Activated naive CD8-positive, alpha-beta T cell treated with anti-CD3 and anti-CD28 coated beads, Interleukin-2, amount 10 ng/mL, durations not matched to agents 7 days and 5 days (primary cell): ENCODE data around the gene OR2T33. TPM values are rescaled to one million over a fixed set of nuclear protein-coding genes. Genes with fewer than 3 reads are reported as not detected.
"Not testable (repeated sequence)": the region's sequence is repeated elsewhere in the genome, so short reads cannot be mapped to it uniquely, and the experiment has no call there.

ENCODE experiments used
- ATAC-seq: fragments of 150-1000 bp; cut with Tn5 transposase; one replicate; pipeline ENCODE4 v1.10.0; 2021; ENCODE audit warnings: low read depth, moderate library complexity
- POLR2A ChIA-PET: fragments of 350-600 bp; sonication (Branson Sonifier 250); formaldehyde crosslinking; loops from one replicate; lab custom pipeline; 2021; ENCODE audit warnings: antibody characterized with exemption; lab: Charles Lee
- DNase-seq: peaks from one replicate; pipeline ENCODE4 v3.0.0; 2021
- H3K27ac Mint-ChIP-seq: one replicate; pipeline ENCODE4 v1.8.0; 2022; ENCODE audit warnings: mild to moderate bottlenecking, mixed read lengths
- H3K27me3 Mint-ChIP-seq: one replicate; pipeline ENCODE4 v1.8.0; 2022; ENCODE audit warnings: mild to moderate bottlenecking, moderate library complexity, mixed read lengths
- H3K36me3 Mint-ChIP-seq: one replicate; pipeline ENCODE4 v1.8.0; 2021; ENCODE audit warnings: mild to moderate bottlenecking, mixed read lengths
- H3K4me1 Mint-ChIP-seq: one replicate; pipeline ENCODE4 v1.8.0; 2021; ENCODE audit warnings: mixed read lengths
- H3K4me3 Mint-ChIP-seq: one replicate; pipeline ENCODE4 v1.8.0; 2022; ENCODE audit warnings: mild to moderate bottlenecking, moderate library complexity, mixed read lengths
- H3K9me3 Mint-ChIP-seq: one replicate; pipeline ENCODE4 v1.8.0; 2021; ENCODE audit warnings: mixed read lengths
- total RNA-seq, 2 experiments: library from RNA; stranded (reverse); gene quantifications; one replicate each; pipeline ENCODE4 v1.2.3, GENCODE V29; 2021

Gene OR2T33
- not detected for total RNA-seq

- POLR2A ChIA-PET = no interaction called here
- H3K27me3 Mint-ChIP-seq = no peaks in the 10 kb centered on the region
- no peak within 1 kb of the TSS for H3K4me3 Mint-ChIP-seq
- no peaks in the 10 kb centered on the region for H3K9me3 Mint-ChIP-seq
- no peak within 1 kb of the TSS for H3K27ac Mint-ChIP-seq
- no peak for ATAC-seq
- no peaks in the 10 kb centered on the region for H3K4me1 Mint-ChIP-seq
- DNase-seq = no peak
- no peaks in the 10 kb centered on the region for H3K36me3 Mint-ChIP-seq
These were observed at the start of gene OR2T33 for GRCh38 chr1:248277876-248278275. TSS of gene OR2T33 (minus strand) at chr1:248277976. CDS start at chr1:248273814, 4,162 bp downstream.

- peaks cover 3% of the 10 kb centered on the region for H3K27me3 Mint-ChIP-seq
- DNase-seq (no peak), ATAC-seq (no peak)
- H3K4me3 Mint-ChIP-seq = no peak within 1 kb of the TSS
- H3K27ac Mint-ChIP-seq = no peak within 1 kb of the TSS
- H3K9me3 Mint-ChIP-seq = no peaks in the 10 kb centered on the region
- no peaks in the 10 kb centered on the region for H3K36me3 Mint-ChIP-seq
- H3K4me1 Mint-ChIP-seq = no peaks in the 10 kb centered on the region
- POLR2A ChIA-PET = no interaction called here
These were observed 46.7 kb upstream of the OR2T33 start, which contains the start of gene OR2M7 for GRCh38 chr1:248324468-248324867. TSS of gene OR2M7 (minus strand) at chr1:248324568. CDS start at chr1:248324568, 0 bp downstream.

- no peak for DNase-seq
- ATAC-seq = no peak
- Mint-ChIP-seq H3K27me3 (no peaks in the 10 kb centered on the region), H3K36me3 (no peaks in the 10 kb centered on the region), H3K4me1 (no peaks in the 10 kb centered on the region), H3K27ac (no peak overlapping the region), H3K9me3 (peaks cover 8% of the 10 kb centered on the region), H3K4me3 (no peak overlapping the region)
- POLR2A ChIA-PET = no interaction called here
These were observed 39.0 kb upstream of the OR2T33 start for GRCh38 chr1:248316796-248317195.

- H3K9me3 Mint-ChIP-seq, H3K4me1 Mint-ChIP-seq, H3K4me3 Mint-ChIP-seq, H3K27me3 Mint-ChIP-seq, H3K27ac Mint-ChIP-seq, H3K36me3 Mint-ChIP-seq, ATAC-seq, POLR2A ChIA-PET, DNase-seq: not testable (repeated sequence)
These were observed 29.0 kb upstream of the OR2T33 start for GRCh38 chr1:248306740-248307139.

DNA sequence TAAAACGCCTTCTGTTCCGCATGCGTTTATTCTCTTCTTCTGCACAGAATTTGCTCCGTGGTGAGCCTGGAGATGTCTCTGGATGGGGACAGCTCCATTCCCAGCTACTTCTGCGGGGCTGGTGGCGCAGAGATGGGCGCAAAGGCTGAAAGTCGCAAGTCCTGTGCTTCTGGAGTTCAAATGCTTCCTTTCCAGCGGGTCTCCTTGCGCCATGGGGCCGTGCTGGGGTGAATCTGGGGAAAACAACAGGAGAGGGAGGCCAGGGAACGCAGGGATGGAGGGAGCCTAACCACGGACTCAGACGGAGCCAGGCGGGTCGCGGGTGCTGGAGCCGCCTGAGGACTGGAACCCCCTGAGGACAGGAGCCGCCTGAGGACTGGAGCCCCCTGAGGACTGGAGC, 28.3 kb upstream of the OR2T33 start:
- POLR2A ChIA-PET = no interaction called here
- H3K27ac Mint-ChIP-seq = no peak overlapping the region
- H3K4me1 Mint-ChIP-seq = no peaks in the 10 kb centered on the region

DNA sequence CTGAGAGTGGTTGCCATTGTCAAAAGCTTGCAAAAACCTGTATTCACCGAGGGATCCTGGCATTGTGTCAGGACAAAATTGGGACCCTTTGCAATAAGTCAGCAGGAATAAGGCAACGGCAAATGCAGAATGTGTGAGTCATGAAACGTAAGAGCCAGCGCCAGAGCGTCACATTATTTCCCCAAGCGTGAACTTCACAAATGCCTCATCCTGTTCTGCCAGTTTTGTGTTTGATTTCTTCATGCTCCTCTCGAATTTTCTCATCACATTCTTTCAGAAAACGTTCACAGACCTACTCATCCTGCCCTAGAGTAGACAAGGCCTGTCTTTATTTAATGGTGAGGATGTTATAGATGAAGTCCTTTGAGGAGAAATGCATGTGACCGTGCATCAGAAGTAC, 27.9 kb upstream of the OR2T33 start:
- POLR2A ChIA-PET, H3K27ac Mint-ChIP-seq, ATAC-seq, H3K27me3 Mint-ChIP-seq, H3K9me3 Mint-ChIP-seq, DNase-seq, H3K36me3 Mint-ChIP-seq, H3K4me1 Mint-ChIP-seq, H3K4me3 Mint-ChIP-seq: not testable (repeated sequence)

More for the DNA sequence above, 28.3 kb upstream of the OR2T33 start:
- H3K9me3 Mint-ChIP-seq = no peaks in the 10 kb centered on the region
- ATAC-seq = no peak
- H3K4me3 Mint-ChIP-seq = no peak overlapping the region
- no peak for DNase-seq
- no peaks in the 10 kb centered on the region for H3K27me3 Mint-ChIP-seq
- no peaks in the 10 kb centered on the region for H3K36me3 Mint-ChIP-seq

- Mint-ChIP-seq H3K9me3 (no peaks in the 10 kb centered on the region), H3K4me1 (no peaks in the 10 kb centered on the region), H3K36me3 (no peaks in the 10 kb centered on the region), H3K4me3 (no peak within 1 kb of the TSS), H3K27me3 (no peaks in the 10 kb centered on the region), H3K27ac (no peak within 1 kb of the TSS)
- POLR2A ChIA-PET = no interaction called here
- ATAC-seq (no peak), DNase-seq (no peak)
These were observed 25.5 kb upstream of the OR2T33 start, which contains the start of gene OR2T12 for GRCh38 chr1:248303324-248303723. TSS of gene OR2T12 (minus strand) at chr1:248303424. CDS start at chr1:248295578, 7,846 bp downstream.

GRCh38 chr1:248288391-248288790, 10.6 kb upstream of the OR2T33 start:
- peaks cover 3% of the 10 kb centered on the region for H3K4me1 Mint-ChIP-seq
- H3K4me3 Mint-ChIP-seq = no peak overlapping the region
- no peaks in the 10 kb centered on the region for H3K36me3 Mint-ChIP-seq
- peaks cover 2% of the 10 kb centered on the region for H3K27me3 Mint-ChIP-seq
- ATAC-seq (no peak), DNase-seq (no peak)
- H3K9me3 Mint-ChIP-seq = no peaks in the 10 kb centered on the region
- POLR2A ChIA-PET = no interaction called here
- no peak overlapping the region for H3K27ac Mint-ChIP-seq

DNA sequence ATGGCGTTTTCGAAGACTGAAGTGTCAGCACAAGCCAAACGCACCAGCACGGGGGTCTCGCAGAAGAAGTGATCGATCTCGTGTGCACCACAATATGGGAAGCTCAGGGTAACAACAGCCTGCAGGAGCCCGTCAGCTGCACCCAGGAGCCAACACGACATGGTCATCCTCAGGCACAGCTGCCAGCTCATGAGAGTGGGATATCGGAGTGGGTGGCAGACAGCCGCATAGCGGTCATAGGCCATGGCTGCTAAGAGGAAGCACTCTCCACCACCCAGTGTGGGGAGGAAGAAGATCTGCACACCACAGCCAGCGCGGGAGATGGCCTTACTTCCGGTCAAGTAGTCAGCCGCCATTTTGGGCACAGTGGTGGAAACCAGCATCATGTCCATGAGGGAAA, 4.6 kb downstream of the OR2T33 start:
- H3K4me1 Mint-ChIP-seq, H3K4me3 Mint-ChIP-seq, H3K36me3 Mint-ChIP-seq, H3K9me3 Mint-ChIP-seq, H3K27me3 Mint-ChIP-seq, POLR2A ChIA-PET, H3K27ac Mint-ChIP-seq, DNase-seq, ATAC-seq: not testable (repeated sequence)

DNA sequence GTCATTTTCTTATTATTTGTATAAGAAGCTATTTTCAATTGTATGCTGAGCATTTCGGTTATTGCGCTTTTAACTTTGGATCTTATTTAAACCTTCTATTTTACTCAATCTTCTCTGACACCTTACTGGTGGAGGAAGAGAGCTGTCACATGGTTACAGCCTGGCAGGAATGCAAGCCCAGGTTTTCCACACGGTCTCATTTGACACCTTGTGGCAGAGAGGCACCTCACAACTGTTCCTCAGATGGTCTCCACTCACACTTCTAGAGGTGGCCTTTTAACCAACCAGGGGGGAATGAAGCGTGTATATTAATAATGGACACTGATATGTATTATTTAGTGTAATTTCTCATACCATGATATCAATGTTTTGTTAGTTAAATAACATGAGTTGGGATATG, 9.6 kb downstream of the OR2T33 start:
- no peak overlapping the region for H3K4me3 Mint-ChIP-seq
- no peak overlapping the region for H3K27ac Mint-ChIP-seq
- no peaks in the 10 kb centered on the region for H3K4me1 Mint-ChIP-seq
- H3K36me3 Mint-ChIP-seq = no peaks in the 10 kb centered on the region
- POLR2A ChIA-PET = no interaction called here
- H3K27me3 Mint-ChIP-seq = peaks cover 4% of the 10 kb centered on the region
- no peak for ATAC-seq
- no peaks in the 10 kb centered on the region for H3K9me3 Mint-ChIP-seq
- no peak for DNase-seq

GRCh38 chr1:248259309-248259708, 18.5 kb downstream of the OR2T33 start:
- H3K9me3 Mint-ChIP-seq, POLR2A ChIA-PET, H3K27me3 Mint-ChIP-seq, ATAC-seq, H3K4me1 Mint-ChIP-seq, DNase-seq, H3K27ac Mint-ChIP-seq, H3K36me3 Mint-ChIP-seq, H3K4me3 Mint-ChIP-seq: not testable (repeated sequence)

- DNase-seq (peak; percentile 39), ATAC-seq (peak; percentile 42)
- POLR2A ChIA-PET = no interaction called here
- no peaks in the 10 kb centered on the region for H3K9me3 Mint-ChIP-seq
- peaks cover 8% of the 10 kb centered on the region for H3K27me3 Mint-ChIP-seq
- no peaks in the 10 kb centered on the region for H3K36me3 Mint-ChIP-seq
- no peak overlapping the region for H3K27ac Mint-ChIP-seq
- H3K4me1 Mint-ChIP-seq = peaks cover 2% of the 10 kb centered on the region
- H3K4me3 Mint-ChIP-seq = peak overlapping the region; percentile 58
These were observed 34.6 kb downstream of the OR2T33 start for GRCh38 chr1:248243204-248243603.

- Mint-ChIP-seq H3K27ac (no peak overlapping the region), H3K9me3 (no peaks in the 10 kb centered on the region), H3K36me3 (no peaks in the 10 kb centered on the region), H3K4me3 (no peak overlapping the region), H3K4me1 (peaks cover 2% of the 10 kb centered on the region), H3K27me3 (peaks cover 2% of the 10 kb centered on the region)
- POLR2A ChIA-PET = no interaction called here
- ATAC-seq = no peak
- no peak for DNase-seq
These were observed 38.3 kb downstream of the OR2T33 start for GRCh38 chr1:248239478-248239877.

DNA sequence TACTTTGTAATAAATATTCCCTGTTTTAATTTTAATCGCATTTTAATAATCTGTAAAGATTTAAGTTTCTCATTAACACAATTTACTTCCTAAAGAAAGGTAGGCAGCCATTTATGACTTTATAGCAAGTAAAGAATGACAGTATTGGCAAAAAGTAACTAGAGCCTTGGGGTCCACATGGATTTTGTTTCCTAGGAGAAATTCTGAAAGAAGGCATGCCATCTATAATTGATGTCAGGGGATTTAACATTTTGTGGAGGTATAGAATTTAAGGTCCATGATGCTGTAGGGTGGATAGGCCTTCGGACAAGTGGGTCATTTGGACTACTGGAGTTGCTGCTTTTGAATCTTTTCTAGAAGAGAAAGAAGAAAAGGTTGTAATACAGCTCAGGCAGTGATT, 46.7 kb downstream of the OR2T33 start, which contains the start of gene OR2M4:
Gene OR2M4 (plus strand): TSS at position 301 of the 400 bp plus-strand sequence. CDS start 7,512 bp downstream, outside the sequence.
- H3K27me3 Mint-ChIP-seq = no peaks in the 10 kb centered on the region
- H3K36me3 Mint-ChIP-seq = no peaks in the 10 kb centered on the region
- no peak for ATAC-seq
- H3K4me3 Mint-ChIP-seq = no peak within 1 kb of the TSS
- POLR2A ChIA-PET = no interaction called here
- no peaks in the 10 kb centered on the region for H3K9me3 Mint-ChIP-seq
- H3K27ac Mint-ChIP-seq = no peak within 1 kb of the TSS
- H3K4me1 Mint-ChIP-seq = no peaks in the 10 kb centered on the region
- DNase-seq = no peak
